Measurements from ENCODE around the gene C16orf90.

Gene C16orf90

DNA sequence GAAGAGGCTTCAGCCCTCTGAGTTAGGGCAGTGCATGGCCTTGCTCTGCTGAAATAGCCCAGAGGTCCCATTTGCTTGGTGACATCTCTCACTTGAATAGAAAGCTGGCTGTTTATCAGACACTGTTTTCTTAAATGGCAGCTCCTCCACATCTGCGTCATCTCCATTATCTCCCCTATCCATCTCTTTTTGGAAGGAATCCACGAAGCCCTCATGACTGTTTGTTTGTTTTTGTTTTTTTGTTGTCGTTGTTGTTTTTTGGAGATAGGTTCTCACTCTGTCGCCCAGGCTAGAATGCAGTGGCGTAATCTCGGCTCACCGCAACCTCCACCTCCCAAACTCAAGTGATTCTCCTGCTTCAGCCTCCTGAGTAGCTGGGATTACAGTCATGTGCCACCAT is 35.2 kb downstream of the C16orf90 start:
- peak overlapping the region; percentile 67 to 77 for H3K4me3 ChIP-seq (ENCODE audit: low read depth in 1 of 2, low read length in 2 of 2)

DNA sequence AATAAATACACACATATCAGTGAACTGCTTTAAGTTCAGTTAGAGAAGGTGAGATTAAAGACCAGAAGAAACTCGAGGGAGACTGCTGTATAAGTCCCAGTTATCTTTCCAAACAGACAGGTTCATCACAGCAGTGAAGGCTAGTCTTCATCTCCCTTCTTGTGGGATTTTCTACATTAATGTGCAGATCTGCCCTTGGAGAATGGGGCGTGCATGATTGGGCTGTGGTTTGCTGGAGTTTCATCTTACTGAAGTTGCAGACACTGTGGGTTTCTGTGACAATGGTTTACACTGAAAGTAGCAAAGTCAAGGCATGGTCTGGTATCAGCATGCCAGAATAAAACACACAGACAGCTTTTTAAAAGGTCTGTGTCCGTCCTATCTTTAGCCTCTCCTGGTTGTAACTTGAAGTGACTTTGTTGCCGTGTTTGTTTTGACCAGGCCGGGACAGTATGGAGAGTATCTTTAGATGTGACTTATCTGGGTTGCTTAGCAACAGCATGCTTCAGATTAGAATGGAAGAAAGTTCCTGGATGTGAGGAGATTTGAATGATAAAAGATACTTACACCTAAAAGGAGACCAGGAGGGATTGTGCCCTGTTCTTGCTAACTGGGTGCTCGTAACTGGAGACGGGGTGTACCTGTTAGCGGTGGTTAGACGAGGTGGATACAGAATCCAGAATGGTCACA is 35.7 kb downstream of the C16orf90 start:
- peak overlapping the region; percentile 67 to 77 for H3K4me3 ChIP-seq (ENCODE audit: low read depth in 1 of 2, low read length in 2 of 2)
- H3K36me3 ChIP-seq (ENCODE audit: control insufficient read depth in 1 of 2, insufficient read depth in 2 of 2, low read length in 2 of 2): no peaks in the 10 kb centered on the region
- H3K9me3 ChIP-seq (ENCODE audit: control insufficient read depth in 1 of 2, low read length in 2 of 2): no peaks in the 10 kb centered on the region
- H3K27ac ChIP-seq (ENCODE audit: low read length): peak overlapping the region; percentile 91
- no peaks in the 10 kb centered on the region for H3K27me3 ChIP-seq (ENCODE audit: low read depth, low read length)
- peaks cover 14 to 52% of the 10 kb centered on the region in 2 donors for H3K4me1 ChIP-seq (ENCODE audit: control insufficient read depth in 1 of 2, insufficient read depth in 2 of 2, low read length in 2 of 2)

More for the DNA sequence above, 35.2 kb downstream of the C16orf90 start:
- Histone ChIP-seq H3K36me3 (ENCODE audit: control insufficient read depth in 1 of 2, insufficient read depth in 2 of 2, low read length in 2 of 2) (no peaks in the 10 kb centered on the region), H3K27me3 (ENCODE audit: low read depth, low read length) (no peaks in the 10 kb centered on the region), H3K4me1 (ENCODE audit: control insufficient read depth in 1 of 2, insufficient read depth in 2 of 2, low read length in 2 of 2) (peaks cover 14 to 52% of the 10 kb centered on the region in 2 donors), H3K27ac (ENCODE audit: low read length) (no peak overlapping the region), H3K9me3 (ENCODE audit: control insufficient read depth in 1 of 2, low read length in 2 of 2) (no peaks in the 10 kb centered on the region)

DNA sequence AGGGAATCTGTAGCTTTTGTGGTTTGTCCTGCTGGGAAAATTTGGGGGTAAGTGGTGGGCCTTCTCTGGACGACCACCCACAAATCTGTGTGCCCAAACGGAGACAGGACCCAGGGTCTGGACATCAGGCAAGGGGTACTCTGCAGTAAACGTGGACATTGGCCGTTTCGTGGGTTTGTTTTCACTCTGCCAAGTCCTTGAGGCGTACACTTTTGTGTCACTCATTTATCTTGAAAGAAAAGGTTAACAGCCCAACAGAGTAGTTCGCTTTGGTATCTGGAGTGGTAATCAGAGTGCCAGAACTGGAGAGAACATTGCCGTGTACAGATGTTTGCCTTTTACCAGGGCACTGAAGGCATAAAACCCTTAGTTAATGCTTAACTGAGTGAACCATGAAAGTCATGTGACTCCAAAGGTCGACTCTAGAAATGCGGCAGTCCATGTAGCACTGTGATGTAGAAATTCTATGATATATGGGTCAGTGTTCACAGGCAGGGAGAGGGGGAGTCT is 36.4 kb downstream of the C16orf90 start:
- H3K9me3 ChIP-seq (ENCODE audit: control insufficient read depth in 1 of 2, low read length in 2 of 2): no peaks in the 10 kb centered on the region
- H3K4me3 ChIP-seq (ENCODE audit: low read depth in 1 of 2, low read length in 2 of 2): peak overlapping the region; percentile 67 to 77
- H3K4me1 ChIP-seq (ENCODE audit: control insufficient read depth in 1 of 2, insufficient read depth in 2 of 2, low read length in 2 of 2): peaks cover 14 to 49% of the 10 kb centered on the region in 2 donors
- H3K36me3 ChIP-seq (ENCODE audit: control insufficient read depth in 1 of 2, insufficient read depth in 2 of 2, low read length in 2 of 2): no peaks in the 10 kb centered on the region
- peak overlapping the region; percentile 91 for H3K27ac ChIP-seq (ENCODE audit: low read length)
- no peaks in the 10 kb centered on the region for H3K27me3 ChIP-seq (ENCODE audit: low read depth, low read length)

DNA sequence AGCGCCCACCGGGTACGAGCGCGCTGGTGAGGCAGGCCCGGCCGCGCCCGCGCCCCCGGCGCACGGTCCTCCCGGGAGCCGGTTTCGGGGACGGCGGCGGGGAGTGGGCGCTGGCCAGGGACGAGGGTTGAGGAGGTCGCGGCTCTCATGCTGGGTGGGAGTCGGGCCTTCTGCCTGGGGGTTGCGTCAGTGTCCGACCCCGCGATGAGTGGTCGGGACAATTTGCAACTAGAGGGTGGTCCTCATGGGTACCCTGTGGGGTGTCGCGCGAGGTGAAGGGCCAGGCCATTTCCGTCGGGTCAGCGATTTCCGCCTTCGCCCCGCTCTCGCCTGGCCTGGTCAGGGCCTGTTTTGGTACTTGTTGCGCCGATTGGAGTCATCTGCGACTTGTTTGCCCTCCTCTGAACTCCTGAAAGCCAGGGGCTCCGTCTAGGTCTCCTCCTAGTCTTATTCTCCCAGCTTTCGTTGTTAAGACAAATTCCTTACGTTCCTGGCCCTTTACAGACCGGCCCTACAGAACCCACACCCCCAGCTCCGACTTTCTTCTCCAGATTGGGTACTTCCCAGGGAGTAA is 36.9 kb downstream of the C16orf90 start:
- H3K4me3 ChIP-seq (ENCODE audit: low read depth in 1 of 2, low read length in 2 of 2): peak overlapping the region; percentile 67 to 77
- H3K36me3 ChIP-seq (ENCODE audit: control insufficient read depth in 1 of 2, insufficient read depth in 2 of 2, low read length in 2 of 2): no peaks in the 10 kb centered on the region
- no peaks in the 10 kb centered on the region for H3K27me3 ChIP-seq (ENCODE audit: low read depth, low read length)
- peaks cover 14 to 49% of the 10 kb centered on the region in 2 donors for H3K4me1 ChIP-seq (ENCODE audit: control insufficient read depth in 1 of 2, insufficient read depth in 2 of 2, low read length in 2 of 2)
- peak overlapping the region; percentile 91 for H3K27ac ChIP-seq (ENCODE audit: low read length)
- H3K9me3 ChIP-seq (ENCODE audit: control insufficient read depth in 1 of 2, low read length in 2 of 2): no peaks in the 10 kb centered on the region

DNA sequence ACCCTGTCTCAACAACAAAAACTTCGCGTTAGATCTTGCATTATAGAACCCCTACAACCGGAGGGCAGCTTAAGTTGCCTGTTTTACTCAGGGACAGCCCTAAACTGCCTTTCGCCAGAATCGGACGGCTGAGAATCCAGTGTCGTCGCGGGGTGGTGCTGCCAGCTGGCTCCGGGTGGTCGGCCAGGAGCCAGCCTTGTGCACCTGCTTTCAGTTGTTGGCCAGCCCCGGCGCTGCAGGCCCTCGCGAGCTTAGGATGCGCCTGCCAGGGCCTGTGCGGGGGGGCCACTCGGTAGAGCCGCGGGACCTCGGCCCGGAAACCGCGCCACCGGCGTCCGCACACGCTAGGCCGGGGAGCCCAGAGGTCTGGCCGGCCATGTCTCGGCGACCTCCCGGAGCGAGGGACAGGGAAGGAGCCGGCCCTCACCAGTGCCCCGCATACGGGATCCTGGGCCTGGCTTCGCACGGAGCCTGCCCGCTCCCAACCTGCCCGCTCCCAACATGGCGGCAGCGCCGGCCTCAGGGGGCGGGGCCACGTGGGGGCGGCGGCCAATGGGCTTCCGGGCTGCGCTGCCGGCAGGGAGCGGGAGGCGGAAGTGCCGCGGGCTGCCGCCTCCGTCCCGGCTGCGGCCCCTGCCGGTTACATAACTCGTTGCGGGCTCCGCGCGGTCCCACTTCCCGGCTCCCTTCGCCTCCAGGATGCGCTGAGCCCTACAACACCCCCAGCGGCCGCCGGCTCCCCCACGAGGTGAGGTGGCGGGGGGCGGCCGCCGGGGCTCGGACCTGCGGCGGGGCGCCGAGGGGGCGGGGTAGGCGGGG is 37.6 kb downstream of the C16orf90 start:
- H3K4me3 ChIP-seq (ENCODE audit: low read depth in 1 of 2, low read length in 2 of 2): peak overlapping the region; percentile 65 to 77
- H3K9me3 ChIP-seq (ENCODE audit: control insufficient read depth in 1 of 2, low read length in 2 of 2): no peaks in the 10 kb centered on the region
- H3K4me1 ChIP-seq (ENCODE audit: control insufficient read depth in 1 of 2, insufficient read depth in 2 of 2, low read length in 2 of 2): peaks cover 14 to 49% of the 10 kb centered on the region in 2 donors
- peak overlapping the region; percentile 81 for H3K27ac ChIP-seq (ENCODE audit: low read length)
- no peaks in the 10 kb centered on the region for H3K36me3 ChIP-seq (ENCODE audit: control insufficient read depth in 1 of 2, insufficient read depth in 2 of 2, low read length in 2 of 2)
- no peaks in the 10 kb centered on the region for H3K27me3 ChIP-seq (ENCODE audit: low read depth, low read length)

DNA sequence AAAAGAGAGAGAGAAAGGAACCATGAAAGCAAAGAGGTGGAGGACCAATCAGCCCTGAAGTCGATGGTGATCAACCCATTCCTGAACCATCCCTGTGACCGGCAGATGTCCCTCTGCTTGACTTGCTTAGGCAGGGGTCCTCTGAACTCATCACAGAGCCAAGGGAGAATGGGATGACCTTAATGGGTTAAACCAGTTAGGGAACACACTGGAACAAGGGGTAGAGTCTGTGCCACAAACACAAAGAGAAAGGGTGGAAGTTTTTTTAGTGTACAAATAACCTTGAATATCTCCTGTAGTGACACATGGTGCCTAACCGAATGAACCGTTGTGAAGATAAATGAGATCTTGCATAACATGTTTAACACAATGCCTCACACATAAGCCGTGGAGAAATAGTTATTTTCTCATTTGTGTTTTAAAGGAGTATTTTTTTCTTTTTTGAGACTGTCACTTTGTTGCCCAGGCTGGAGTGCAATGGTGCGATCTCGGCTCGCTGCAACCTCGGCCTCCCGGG is 40.6 kb downstream of the C16orf90 start:
- no peaks in the 10 kb centered on the region for H3K9me3 ChIP-seq (ENCODE audit: control insufficient read depth in 1 of 2, low read length in 2 of 2)
- peaks cover 9 to 27% of the 10 kb centered on the region in 2 donors for H3K4me1 ChIP-seq (ENCODE audit: control insufficient read depth in 1 of 2, insufficient read depth in 2 of 2, low read length in 2 of 2)
- no peaks in the 10 kb centered on the region for H3K27me3 ChIP-seq (ENCODE audit: low read depth, low read length)
- no peak overlapping the region for H3K27ac ChIP-seq (ENCODE audit: low read length)
- H3K4me3 ChIP-seq (ENCODE audit: low read depth in 1 of 2, low read length in 2 of 2): no peak overlapping the region
- H3K36me3 ChIP-seq (ENCODE audit: control insufficient read depth in 1 of 2, insufficient read depth in 2 of 2, low read length in 2 of 2): peaks cover 0 to 6% of the 10 kb centered on the region in 2 donors

DNA sequence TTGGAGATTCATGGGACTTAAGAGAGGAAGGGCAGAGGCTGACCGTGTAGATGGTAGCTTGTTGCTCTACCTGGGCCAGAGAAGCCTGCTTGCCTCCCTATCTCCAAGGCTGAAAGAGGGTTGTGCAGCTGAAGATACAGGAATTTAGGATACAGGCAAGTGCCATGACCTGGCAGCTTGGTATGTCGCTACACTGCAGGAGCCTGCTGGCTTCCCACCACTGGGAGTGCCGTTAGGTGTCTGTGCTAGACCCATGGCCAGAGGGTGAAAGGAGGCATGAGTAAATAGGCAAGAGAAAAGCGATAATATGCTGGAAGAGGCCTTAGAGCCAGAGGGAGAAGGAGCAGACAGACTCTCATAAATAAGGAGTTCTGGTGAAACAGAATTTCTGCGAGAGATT is 41.2 kb downstream of the C16orf90 start:
- Histone ChIP-seq H3K9me3 (ENCODE audit: control insufficient read depth in 1 of 2, low read length in 2 of 2) (no peaks in the 10 kb centered on the region), H3K36me3 (ENCODE audit: control insufficient read depth in 1 of 2, insufficient read depth in 2 of 2, low read length in 2 of 2) (peaks cover 0 to 6% of the 10 kb centered on the region in 2 donors), H3K27ac (ENCODE audit: low read length) (no peak overlapping the region), H3K4me1 (ENCODE audit: control insufficient read depth in 1 of 2, insufficient read depth in 2 of 2, low read length in 2 of 2) (peaks cover 3 to 21% of the 10 kb centered on the region in 2 donors), H3K27me3 (ENCODE audit: low read depth, low read length) (no peaks in the 10 kb centered on the region), H3K4me3 (ENCODE audit: low read depth in 1 of 2, low read length in 2 of 2) (no peak overlapping the region)

DNA sequence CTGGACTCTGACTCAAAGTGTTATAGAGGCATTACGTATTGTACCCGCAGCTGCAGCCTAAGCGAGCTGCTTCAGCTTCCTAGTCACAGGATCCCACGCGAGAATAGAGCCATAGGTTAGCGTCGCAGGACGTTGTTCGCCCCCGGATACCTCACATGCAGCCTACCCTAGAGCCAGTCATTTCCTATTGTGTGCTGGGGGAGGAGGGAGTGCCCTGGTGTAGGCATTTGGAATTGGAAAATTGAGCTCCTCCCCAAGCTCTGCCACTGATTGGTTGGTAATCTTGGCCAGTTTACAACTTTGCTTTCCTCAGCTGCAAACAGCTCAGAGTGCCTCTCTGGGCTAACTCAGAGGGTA is 51.3 kb downstream of the C16orf90 start:
- no peaks in the 10 kb centered on the region for H3K27me3 ChIP-seq (ENCODE audit: low read depth, low read length)
- H3K4me1 ChIP-seq (ENCODE audit: control insufficient read depth in 1 of 2, insufficient read depth in 2 of 2, low read length in 2 of 2): peaks cover 0 to 8% of the 10 kb centered on the region in 2 donors
- H3K27ac ChIP-seq (ENCODE audit: low read length): peak overlapping the region; percentile 87
- H3K4me3 ChIP-seq (ENCODE audit: low read depth in 1 of 2, low read length in 2 of 2): peak overlapping the region; percentile 77 to 84
- H3K36me3 ChIP-seq (ENCODE audit: control insufficient read depth in 1 of 2, insufficient read depth in 2 of 2, low read length in 2 of 2): peaks cover 0 to 21% of the 10 kb centered on the region in 2 donors
- H3K9me3 ChIP-seq (ENCODE audit: control insufficient read depth in 1 of 2, low read length in 2 of 2): peaks cover 4% of the 10 kb centered on the region in 2 donors
